H9 (cell line): Measurements from ENCODE around the gene TNFSF18. TPM values are rescaled to one million over a fixed set of nuclear protein-coding genes. Genes with fewer than 3 reads are reported as not detected.

ENCODE experiments used
- DNase-seq: peaks from one replicate; pipeline ENCODE4 v3.0.0-alpha.2; 2017
- H2AFZ ChIP-seq: one replicate; pipeline ENCODE4 v1.6.1; 2013; ENCODE audit warnings: mild to moderate bottlenecking, low read length, control low read depth, moderate library complexity
- H2AK5ac ChIP-seq: 2 replicates; pipeline ENCODE4 v1.6.1; 2013; ENCODE audit warnings: low read length, control low read depth, mixed read lengths; ENCODE audit not compliant: insufficient read length
- H2BK120ac ChIP-seq: one replicate; pipeline ENCODE4 v1.6.1; 2013; ENCODE audit warnings: low read depth, mild to moderate bottlenecking, low read length, control low read depth, inconsistent platforms; ENCODE audit not compliant: poor library complexity, severe bottlenecking
- H2BK12ac ChIP-seq: 2 replicates; pipeline ENCODE4 v1.6.1; 2013; ENCODE audit warnings: low read length, control low read depth, mixed read lengths, low read depth; ENCODE audit not compliant: insufficient read length
- H2BK15ac ChIP-seq: 2 replicates; pipeline ENCODE4 v1.6.1; 2013; ENCODE audit warnings: low read depth, low read length, control low read depth
- H2BK20ac ChIP-seq: one replicate; pipeline ENCODE4 v1.6.1; 2013; ENCODE audit warnings: low read depth, mild to moderate bottlenecking, low read length, control low read depth, inconsistent platforms; ENCODE audit not compliant: poor library complexity, severe bottlenecking
- H2BK5ac ChIP-seq: 2 replicates; pipeline ENCODE4 v1.6.1; 2013; ENCODE audit warnings: low read length, control low read depth, mixed read lengths; ENCODE audit not compliant: insufficient read length
- H3K14ac ChIP-seq: 2 replicates; pipeline ENCODE4 v1.6.1; 2013; ENCODE audit warnings: low read length, control low read depth; ENCODE audit not compliant: insufficient read depth
- H3K18ac ChIP-seq: 2 replicates; pipeline ENCODE4 v1.6.1; 2013; ENCODE audit warnings: low read depth, mild to moderate bottlenecking, mixed read lengths, low read length, control low read depth; ENCODE audit not compliant: insufficient read length
- H3K23ac ChIP-seq: 2 replicates; pipeline ENCODE4 v1.6.1; 2013; ENCODE audit warnings: low read length, control low read depth, mixed read lengths, low read depth; ENCODE audit not compliant: insufficient read length
- H3K23me2 ChIP-seq: 2 replicates; pipeline ENCODE4 v1.6.1; 2013; ENCODE audit warnings: low read depth, mild to moderate bottlenecking, mixed read lengths, low read length, control low read depth; ENCODE audit not compliant: insufficient read length, poor library complexity, severe bottlenecking
- H3K27ac ChIP-seq: 2 replicates; pipeline ENCODE4 v1.5.1; 2013; ENCODE audit warnings: low read length, control low read depth, mixed read lengths, low read depth; ENCODE audit not compliant: insufficient read length
- H3K27me3 ChIP-seq: 2 replicates; pipeline ENCODE4 v1.6.1; 2013; ENCODE audit warnings: low read length, control low read depth, inconsistent platforms; ENCODE audit not compliant: insufficient read depth
- H3K4ac ChIP-seq: 2 replicates; pipeline ENCODE4 v1.6.1; 2013; ENCODE audit warnings: low read depth, mild to moderate bottlenecking, control low read depth, inconsistent platforms, low read length, moderate library complexity
- H3K4me1 ChIP-seq: 2 replicates; pipeline ENCODE4 v1.6.1; 2013; ENCODE audit warnings: low read length, control low read depth, inconsistent platforms; ENCODE audit not compliant: insufficient read depth
- H3K4me2 ChIP-seq: 2 replicates; pipeline ENCODE4 v1.6.1; 2013; ENCODE audit warnings: low read length, control low read depth, mixed read lengths; ENCODE audit not compliant: insufficient read length, insufficient read depth
- H3K56ac ChIP-seq: 2 replicates; pipeline ENCODE4 v1.6.1; 2013; ENCODE audit warnings: low read depth, mild to moderate bottlenecking, mixed read lengths, low read length, control low read depth; ENCODE audit not compliant: insufficient read length
- H3K79me1 ChIP-seq: 2 replicates; pipeline ENCODE4 v1.6.1; 2013; ENCODE audit warnings: low read depth, mild to moderate bottlenecking, moderate library complexity, low read length, control low read depth, inconsistent platforms; ENCODE audit not compliant: insufficient read depth, poor library complexity, severe bottlenecking
- H3K79me2 ChIP-seq: 2 replicates; pipeline ENCODE4 v1.6.1; 2013; ENCODE audit warnings: low read length, control low read depth, inconsistent platforms; ENCODE audit not compliant: insufficient read depth
- H3K9ac ChIP-seq: 2 replicates; pipeline ENCODE4 v1.6.1; 2013; ENCODE audit warnings: low read length, control low read depth, mixed read lengths; ENCODE audit not compliant: insufficient read length; ENCODE audit errors: extremely low read depth
- H3K9me3 ChIP-seq: one replicate; pipeline ENCODE4 v1.6.1; 2013; ENCODE audit warnings: low read depth, low read length, inconsistent platforms; ENCODE audit not compliant: control insufficient read depth
- H3T11ph ChIP-seq: one replicate; pipeline ENCODE4 v1.6.1; 2013; ENCODE audit warnings: mild to moderate bottlenecking, low read length, control low read depth, inconsistent platforms
- H4K20me1 ChIP-seq: one replicate; pipeline ENCODE4 v1.6.1; 2013; ENCODE audit not compliant: control insufficient read depth, insufficient read length, insufficient read depth
- H4K5ac ChIP-seq: 2 replicates; pipeline ENCODE4 v1.6.1; 2013; ENCODE audit warnings: low read depth, mild to moderate bottlenecking, mixed read lengths, low read length, control low read depth; ENCODE audit not compliant: insufficient read length
- H4K8ac ChIP-seq: replicated peaks from 2 replicates; pipeline ENCODE4 v1.6.1; 2013; ENCODE audit warnings: low read length, control low read depth, mixed read lengths, low read depth; ENCODE audit not compliant: insufficient read length
- H4K91ac ChIP-seq: 2 replicates; pipeline ENCODE4 v1.6.1; 2013; ENCODE audit warnings: low read depth, mild to moderate bottlenecking, moderate library complexity, mixed read lengths, low read length, control low read depth; ENCODE audit not compliant: insufficient read length
- H3K27ac Mint-ChIP-seq, 3 experiments: 2 replicates in 2 of 3; 3 replicates in 1 of 3; pipeline ENCODE4 v1.8.0; 2020 to 2021; ENCODE audit warnings: mixed read lengths in 3 of 3, mild to moderate bottlenecking in 1 of 3, moderate library complexity in 1 of 3
- H3K27me3 Mint-ChIP-seq: 2 replicates; pipeline ENCODE4 v1.8.0; 2021; ENCODE audit warnings: low read depth, mild to moderate bottlenecking, moderate library complexity, mixed read lengths
- H3K36me3 Mint-ChIP-seq, 3 experiments: 2 replicates in 2 of 3; 3 replicates in 1 of 3; pipeline ENCODE4 v1.8.0; 2020 to 2021; ENCODE audit warnings: low read depth in 3 of 3, mixed read lengths in 3 of 3; ENCODE audit not compliant: insufficient read depth in 1 of 3
- H3K4me1 Mint-ChIP-seq, 2 experiments: 2 replicates each; pipeline ENCODE4 v1.8.0; 2020; ENCODE audit warnings: mixed read lengths in 2 of 2
- H3K4me3 Mint-ChIP-seq, 2 experiments: 2 replicates in 1 of 2; 3 replicates in 1 of 2; pipeline ENCODE4 v1.8.0; 2020 to 2021; ENCODE audit warnings: mild to moderate bottlenecking in 2 of 2, mixed read lengths in 2 of 2, moderate library complexity in 1 of 2
- H3K9me3 Mint-ChIP-seq, 2 experiments: 2 replicates in 1 of 2; 3 replicates in 1 of 2; pipeline ENCODE4 v1.8.0; 2020; ENCODE audit warnings: mild to moderate bottlenecking in 2 of 2, mixed read lengths in 2 of 2, moderate library complexity in 1 of 2
- WGBS: extraction: QIAGEN DNeasy Blood & Tissue Kit; methylation state at CpG from one replicate; pipeline ENCODE4 v1.1.7; 2013; ENCODE audit warnings: missing lambda C conversion rate, low lambda C conversion rate, mixed read lengths; ENCODE audit not compliant: insufficient read length; ENCODE audit errors: extremely low coverage; 5-methylcytosine and 5-hydroxymethylcytosine counted together
- total RNA-seq: library from RNA; stranded (reverse); gene quantifications from 2 replicates; pipeline ENCODE4 v1.2.1, GENCODE V29; 2021
- TF ChIP-seq, protein P1 (sequence below): fragments of 200-600 bp; sonication (generic); conservative IDR thresholded peaks from 3 replicates; pipeline ENCODE4 v1.8.0; 2021; ENCODE audit warnings: antibody characterized with exemption, mild to moderate bottlenecking

Gene TNFSF18
- total RNA-seq, 1 experiment from 2014 or later, result not detected

DNA sequence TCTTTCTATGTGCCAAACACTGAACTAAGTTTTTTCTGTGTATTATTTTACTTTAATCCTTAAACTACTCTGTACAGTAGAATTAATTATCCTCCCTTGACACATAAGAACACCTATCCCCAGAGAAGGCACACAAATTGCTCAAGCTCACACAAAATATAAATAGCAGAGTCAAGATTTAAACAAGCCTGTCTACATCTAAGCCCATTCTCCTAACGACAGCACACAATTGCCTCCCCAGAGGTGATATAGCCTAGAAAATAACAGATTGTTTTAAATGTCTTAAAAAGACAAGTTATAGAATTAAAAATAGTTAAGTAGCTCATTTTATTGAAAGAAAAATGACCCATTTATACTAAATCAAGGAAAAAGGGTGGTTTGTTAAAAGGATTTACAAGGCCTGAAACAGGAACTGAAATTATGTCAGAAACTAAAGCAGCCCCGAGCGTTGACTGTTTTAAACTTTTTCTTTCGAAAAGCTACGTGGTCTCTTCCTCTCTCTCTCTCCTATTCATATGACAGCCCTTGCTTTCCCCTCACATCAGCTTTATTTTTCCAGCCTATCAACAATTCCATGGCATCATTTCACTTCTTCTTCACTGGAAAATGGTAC, 30.5 kb downstream of the TNFSF18 start:
- H3K18ac ChIP-seq, result no peak overlapping the region
- Mint-ChIP-seq H3K4me1 (no peaks in the 10 kb centered on the region), H3K9me3 (peaks cover 3% of the 10 kb centered on the region in 2 experiments; a peak in 2 of 5 replicates), H3K36me3 (no peaks in the 10 kb centered on the region), H3K4me3 (no peak overlapping the region), H3K27me3 (peaks cover 2% of the 10 kb centered on the region; the same call in 1 of the 2 replicates), H3K27ac (no peak overlapping the region)
- WGBS, result no CpG with 5 or more reads among the region's 5 CpGs
- H3K4me2 ChIP-seq, result no peak overlapping the region
- H3K4me1 ChIP-seq, result no peaks in the 10 kb centered on the region
- no peaks in the 10 kb centered on the region for H3K9me3 ChIP-seq
- H2BK120ac ChIP-seq, result no peak overlapping the region
- H2AFZ ChIP-seq, result no peak overlapping the region
- no peak overlapping the region for H4K5ac ChIP-seq
- no peak overlapping the region for H3K9ac ChIP-seq
- H3K14ac ChIP-seq, result no peak overlapping the region
- H3K4ac ChIP-seq, result no peak overlapping the region
- no peaks in the 10 kb centered on the region for H4K20me1 ChIP-seq
- no peak overlapping the region for H3K23ac ChIP-seq
- H2AK5ac ChIP-seq, result no peak overlapping the region
- H3K23me2 ChIP-seq, result no peaks in the 10 kb centered on the region
- no peak overlapping the region for H4K91ac ChIP-seq
- DNase-seq, result no peak
- H3K79me1 ChIP-seq, result no peaks in the 10 kb centered on the region
- H4K8ac ChIP-seq, result no peak overlapping the region
- no peak overlapping the region for H2BK15ac ChIP-seq
- H3K27me3 ChIP-seq, result no peaks in the 10 kb centered on the region
- H2BK12ac ChIP-seq, result no peak overlapping the region
- H3K27ac ChIP-seq, result no peak overlapping the region
- H3K79me2 ChIP-seq, result no peaks in the 10 kb centered on the region
- no peak overlapping the region for H3T11ph ChIP-seq
- H2BK20ac ChIP-seq, result no peak overlapping the region
- no peak overlapping the region for H3K56ac ChIP-seq
- TF ChIP-seq, protein P1, sequence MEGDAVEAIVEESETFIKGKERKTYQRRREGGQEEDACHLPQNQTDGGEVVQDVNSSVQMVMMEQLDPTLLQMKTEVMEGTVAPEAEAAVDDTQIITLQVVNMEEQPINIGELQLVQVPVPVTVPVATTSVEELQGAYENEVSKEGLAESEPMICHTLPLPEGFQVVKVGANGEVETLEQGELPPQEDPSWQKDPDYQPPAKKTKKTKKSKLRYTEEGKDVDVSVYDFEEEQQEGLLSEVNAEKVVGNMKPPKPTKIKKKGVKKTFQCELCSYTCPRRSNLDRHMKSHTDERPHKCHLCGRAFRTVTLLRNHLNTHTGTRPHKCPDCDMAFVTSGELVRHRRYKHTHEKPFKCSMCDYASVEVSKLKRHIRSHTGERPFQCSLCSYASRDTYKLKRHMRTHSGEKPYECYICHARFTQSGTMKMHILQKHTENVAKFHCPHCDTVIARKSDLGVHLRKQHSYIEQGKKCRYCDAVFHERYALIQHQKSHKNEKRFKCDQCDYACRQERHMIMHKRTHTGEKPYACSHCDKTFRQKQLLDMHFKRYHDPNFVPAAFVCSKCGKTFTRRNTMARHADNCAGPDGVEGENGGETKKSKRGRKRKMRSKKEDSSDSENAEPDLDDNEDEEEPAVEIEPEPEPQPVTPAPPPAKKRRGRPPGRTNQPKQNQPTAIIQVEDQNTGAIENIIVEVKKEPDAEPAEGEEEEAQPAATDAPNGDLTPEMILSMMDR, result no peak
- H2BK5ac ChIP-seq, result no peak overlapping the region
